Liver (tissue), 3 donors: ENCODE data around the gene ACOT7.

Experiments used
- RXRA ChIP-seq, 2 donors: IDR thresholded peaks; 2 replicates each; pipeline ENCODE4 v1.6.1; 2017 to 2018; ENCODE audit warnings: antibody characterized with exemption in 2 of 2, mild to moderate bottlenecking in 1 of 2
- YY1 ChIP-seq: IDR thresholded peaks from 2 replicates; pipeline ENCODE4 v1.6.1; 2016; ENCODE audit warnings: antibody characterized with exemption, mild to moderate bottlenecking
- TF ChIP-seq, protein P1 (sequence below): fragments of 150-350 bp; IDR thresholded peaks from 2 replicates; pipeline ENCODE4 v1.5.1; 2017; ENCODE audit warnings: improper control_type of control experiment, low read depth, low read length; ENCODE audit not compliant: missing input control
- TF ChIP-seq, protein P2 (sequence below): IDR thresholded peaks from 2 replicates; pipeline ENCODE4 v1.6.1; 2016; ENCODE audit warnings: antibody characterized with exemption
- donor health status: healthy.
- donor health status: healthy.

DNA sequence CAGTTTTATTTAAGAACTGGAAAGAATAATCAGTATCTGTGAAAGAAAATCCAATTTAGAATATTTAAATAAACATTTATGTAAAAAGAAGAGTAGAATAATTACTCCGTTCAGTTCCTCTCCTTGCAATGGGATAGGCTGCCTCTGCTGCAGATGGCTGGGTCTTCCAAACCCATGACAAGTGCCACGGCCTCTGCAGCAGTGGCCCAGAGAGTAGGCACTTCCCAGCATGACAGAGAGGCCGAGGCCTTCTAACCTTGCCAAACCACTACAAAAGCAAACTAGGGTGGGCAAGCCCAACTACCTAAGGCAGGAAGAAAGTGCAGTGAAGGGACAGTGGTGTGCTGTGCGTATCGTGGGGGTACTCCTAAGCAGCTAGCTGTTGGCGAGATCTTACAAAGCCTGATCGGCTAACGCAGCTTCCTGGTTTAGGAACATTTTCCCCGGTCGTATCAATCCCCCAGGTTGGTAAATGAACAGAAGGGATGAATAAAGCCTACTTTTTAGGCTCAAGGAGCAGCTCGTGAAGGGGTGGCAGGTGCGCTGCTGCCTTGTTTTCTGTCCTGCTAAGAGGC lies 172.3 kb downstream of the ACOT7 start:
- TF ChIP-seq, protein P1, sequence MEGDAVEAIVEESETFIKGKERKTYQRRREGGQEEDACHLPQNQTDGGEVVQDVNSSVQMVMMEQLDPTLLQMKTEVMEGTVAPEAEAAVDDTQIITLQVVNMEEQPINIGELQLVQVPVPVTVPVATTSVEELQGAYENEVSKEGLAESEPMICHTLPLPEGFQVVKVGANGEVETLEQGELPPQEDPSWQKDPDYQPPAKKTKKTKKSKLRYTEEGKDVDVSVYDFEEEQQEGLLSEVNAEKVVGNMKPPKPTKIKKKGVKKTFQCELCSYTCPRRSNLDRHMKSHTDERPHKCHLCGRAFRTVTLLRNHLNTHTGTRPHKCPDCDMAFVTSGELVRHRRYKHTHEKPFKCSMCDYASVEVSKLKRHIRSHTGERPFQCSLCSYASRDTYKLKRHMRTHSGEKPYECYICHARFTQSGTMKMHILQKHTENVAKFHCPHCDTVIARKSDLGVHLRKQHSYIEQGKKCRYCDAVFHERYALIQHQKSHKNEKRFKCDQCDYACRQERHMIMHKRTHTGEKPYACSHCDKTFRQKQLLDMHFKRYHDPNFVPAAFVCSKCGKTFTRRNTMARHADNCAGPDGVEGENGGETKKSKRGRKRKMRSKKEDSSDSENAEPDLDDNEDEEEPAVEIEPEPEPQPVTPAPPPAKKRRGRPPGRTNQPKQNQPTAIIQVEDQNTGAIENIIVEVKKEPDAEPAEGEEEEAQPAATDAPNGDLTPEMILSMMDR, result no peak
- TF ChIP-seq, protein P2, sequence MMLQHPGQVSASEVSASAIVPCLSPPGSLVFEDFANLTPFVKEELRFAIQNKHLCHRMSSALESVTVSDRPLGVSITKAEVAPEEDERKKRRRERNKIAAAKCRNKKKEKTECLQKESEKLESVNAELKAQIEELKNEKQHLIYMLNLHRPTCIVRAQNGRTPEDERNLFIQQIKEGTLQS, result no peak
- TF ChIP-seq RXRA (IDR thresholded peaks at IDR 0.05) (no peak), YY1 (no peak)
